Measurements from ENCODE around the gene ASPA. TPM values are rescaled to one million over a fixed set of nuclear protein-coding genes. Genes with fewer than 3 reads are reported as not detected.
"Not testable (repeated sequence)": the region's sequence is repeated elsewhere in the genome, so short reads cannot be mapped to it uniquely, and the experiment has no call there.

The ASPA gene
- total RNA-seq: under 1 TPM in 1 of 2 donors, not detected in 1; 0.16 TPM

- ATAC-seq (no peak), DNase-seq (ENCODE audit: low spot score in 2 of 2) (no peak)
- Mint-ChIP-seq H3K27ac (peak within 1 kb of the TSS in 1 of 2 donors; percentile 0), H3K9me3 (no peaks in the 10 kb centered on the region), H3K36me3 (no peaks in the 10 kb centered on the region)
Observed at GRCh38 chr17:3475812-3476610, at the start of gene ASPA. Gene ASPA (plus strand): TSS chr17:3475997. CDS start chr17:3476160, 163 bp downstream.

GRCh38 chr17:3433215-3433614 lies 42.6 kb upstream of the ASPA start:
- H3K27ac Mint-ChIP-seq, ATAC-seq, H3K36me3 Mint-ChIP-seq, H3K9me3 Mint-ChIP-seq: not testable (repeated sequence)
- DNase-seq (ENCODE audit: low spot score in 2 of 2): peak in 1 of 2 donors; percentile 13

- H3K9me3 Mint-ChIP-seq: no peaks in the 10 kb centered on the region
- no peaks in the 10 kb centered on the region for H3K36me3 Mint-ChIP-seq
- no peak for ATAC-seq
- no peak within 1 kb of the TSS for H3K27ac Mint-ChIP-seq
- no peak for DNase-seq (ENCODE audit: low spot score in 2 of 2)
Observed at GRCh38 chr17:3433741-3434140, 42.1 kb upstream of the ASPA start, which contains the start of gene OR1E2. Gene OR1E2 (minus strand): TSS chr17:3433841. CDS start chr17:3433841, 0 bp downstream.

GRCh38 chr17:3438368-3438767 lies 37.4 kb upstream of the ASPA start:
- no peak for DNase-seq (ENCODE audit: low spot score in 2 of 2)
- Mint-ChIP-seq H3K27ac (no peak overlapping the region), H3K9me3 (no peaks in the 10 kb centered on the region), H3K36me3 (no peaks in the 10 kb centered on the region)
- ATAC-seq: no peak

- Mint-ChIP-seq H3K36me3 (no peaks in the 10 kb centered on the region), H3K27ac (no peak overlapping the region), H3K9me3 (no peaks in the 10 kb centered on the region)
- ATAC-seq (no peak), DNase-seq (ENCODE audit: low spot score in 2 of 2) (no peak)
Observed at GRCh38 chr17:3440451-3440850, 35.3 kb upstream of the ASPA start.

- DNase-seq (ENCODE audit: low spot score in 2 of 2) (no peak), ATAC-seq (no peak)
- no peak overlapping the region for H3K27ac Mint-ChIP-seq
- no peaks in the 10 kb centered on the region for H3K9me3 Mint-ChIP-seq
- H3K36me3 Mint-ChIP-seq: no peaks in the 10 kb centered on the region
Observed at GRCh38 chr17:3447625-3448024, 28.2 kb upstream of the ASPA start.

- ATAC-seq (no peak), DNase-seq (ENCODE audit: low spot score in 2 of 2) (no peak)
- Mint-ChIP-seq H3K36me3 (no peaks in the 10 kb centered on the region), H3K9me3 (no peaks in the 10 kb centered on the region), H3K27ac (no peak overlapping the region)
Observed at GRCh38 chr17:3448059-3448665, 27.6 kb upstream of the ASPA start.

GRCh38 chr17:3466355-3466754 lies 9.4 kb upstream of the ASPA start:
- not testable (repeated sequence) for H3K9me3 Mint-ChIP-seq; DNase-seq (ENCODE audit: low spot score in 2 of 2); H3K36me3 Mint-ChIP-seq; ATAC-seq; H3K27ac Mint-ChIP-seq

GRCh38 chr17:3469529-3469928 lies 6.3 kb upstream of the ASPA start:
- Mint-ChIP-seq H3K9me3 (no peaks in the 10 kb centered on the region), H3K36me3 (no peaks in the 10 kb centered on the region), H3K27ac (no peak overlapping the region)
- no peak for DNase-seq (ENCODE audit: low spot score in 2 of 2)
- no peak for ATAC-seq

GRCh38 chr17:3471599-3471998 lies 4.2 kb upstream of the ASPA start, which contains the start of gene SPATA22:
Gene SPATA22 (minus strand): TSS chr17:3471819. CDS start chr17:3469325, 2,494 bp downstream.
- Mint-ChIP-seq H3K27ac (no peak within 1 kb of the TSS), H3K9me3 (no peaks in the 10 kb centered on the region)

GRCh38 chr17:3472137-3472536 lies 3.7 kb upstream of the ASPA start:
- no peaks in the 10 kb centered on the region for H3K36me3 Mint-ChIP-seq
- H3K9me3 Mint-ChIP-seq: no peaks in the 10 kb centered on the region
- ATAC-seq: no peak
- H3K27ac Mint-ChIP-seq: no peak overlapping the region
- DNase-seq (ENCODE audit: low spot score in 2 of 2): no peak

More at GRCh38 chr17:3471599-3471998, 4.2 kb upstream of the ASPA start, which contains the start of gene SPATA22:
- ATAC-seq (no peak), DNase-seq (ENCODE audit: low spot score in 2 of 2) (no peak)
- H3K36me3 Mint-ChIP-seq: no peaks in the 10 kb centered on the region

- no peaks in the 10 kb centered on the region for H3K9me3 Mint-ChIP-seq
- no peak for DNase-seq (ENCODE audit: low spot score in 2 of 2)
- no peak for ATAC-seq
- H3K27ac Mint-ChIP-seq: no peak overlapping the region
- no peaks in the 10 kb centered on the region for H3K36me3 Mint-ChIP-seq
Observed at GRCh38 chr17:3474212-3474611, 1.6 kb upstream of the ASPA start.

- ATAC-seq: no peak
- Mint-ChIP-seq H3K36me3 (no peaks in the 10 kb centered on the region), H3K27ac (no peak overlapping the region), H3K9me3 (no peaks in the 10 kb centered on the region)
- no peak for DNase-seq (ENCODE audit: low spot score in 2 of 2)
Observed at GRCh38 chr17:3475251-3475685, 529 bp upstream of the ASPA start.

- H3K27ac Mint-ChIP-seq: no peak overlapping the region
- no peaks in the 10 kb centered on the region for H3K9me3 Mint-ChIP-seq
- H3K36me3 Mint-ChIP-seq: no peaks in the 10 kb centered on the region
- DNase-seq (ENCODE audit: low spot score in 2 of 2): no peak
- no peak for ATAC-seq
Observed at GRCh38 chr17:3479988-3480387, 4.2 kb downstream of the ASPA start.

GRCh38 chr17:3482852-3483251 lies 7.1 kb downstream of the ASPA start:
- DNase-seq (ENCODE audit: low spot score in 2 of 2): no peak
- no peak overlapping the region for H3K27ac Mint-ChIP-seq

GRCh38 chr17:3485481-3486068 lies 9.8 kb downstream of the ASPA start:
- ATAC-seq: no peak
- H3K9me3 Mint-ChIP-seq: no peaks in the 10 kb centered on the region
- no peak for DNase-seq (ENCODE audit: low spot score in 2 of 2)
- no peaks in the 10 kb centered on the region for H3K36me3 Mint-ChIP-seq
- no peak overlapping the region for H3K27ac Mint-ChIP-seq

More at GRCh38 chr17:3482852-3483251, 7.1 kb downstream of the ASPA start:
- no peak for ATAC-seq
- Mint-ChIP-seq H3K9me3 (no peaks in the 10 kb centered on the region), H3K36me3 (no peaks in the 10 kb centered on the region)

GRCh38 chr17:3497101-3497500 lies 21.3 kb downstream of the ASPA start:
- Mint-ChIP-seq H3K9me3 (no peaks in the 10 kb centered on the region), H3K27ac (no peak overlapping the region), H3K36me3 (no peaks in the 10 kb centered on the region)
- DNase-seq (ENCODE audit: low spot score in 2 of 2): no peak
- ATAC-seq: no peak
